HT-29 (cell line): ENCODE results near the gene GTPBP6. TPM values are rescaled to one million over a fixed set of nuclear protein-coding genes. Genes with fewer than 3 reads are reported as not detected.

Experiments used
- DNase-seq: peaks from one replicate; pipeline ENCODE4 v3.0.0-alpha.2; 2015; ENCODE audit warnings: low spot score
- total RNA-seq: library from RNA; depleted of rRNA; stranded (reverse); fragments of >200 nt; shearing (Covaris generic); gene quantifications from 2 replicates; pipeline ENCODE4 v1.2.3, GENCODE V29; 2014; rRNA removed

GTPBP6 gene
- total RNA-seq, result 111 and 120 TPM in 2 replicates

- DNase-seq, result peak; percentile 99
Measured at GRCh38 chrX:318739-319578, at the start of gene GTPBP6. GTPBP6 (minus strand) TSS chrX:318796; CDS start chrX:318787, 9 bp downstream.

- DNase-seq, result no peak
Measured at GRCh38 chrX:367866-368265, 49.3 kb upstream of the GTPBP6 start.

- no peak for DNase-seq
Measured at GRCh38 chrX:367349-367748, 48.8 kb upstream of the GTPBP6 start.

GRCh38 chrX:363621-364375 lies 45.2 kb upstream of the GTPBP6 start:
- no peak for DNase-seq

GRCh38 chrX:362937-363620 lies 44.5 kb upstream of the GTPBP6 start:
- DNase-seq, result no peak

- no peak for DNase-seq
Measured at GRCh38 chrX:362351-362750, 43.8 kb upstream of the GTPBP6 start.

GRCh38 chrX:361231-362145 lies 42.9 kb upstream of the GTPBP6 start:
- no peak for DNase-seq

- DNase-seq, result no peak
Measured at GRCh38 chrX:360496-361150, 42.0 kb upstream of the GTPBP6 start.

GRCh38 chrX:358651-359143 lies 40.1 kb upstream of the GTPBP6 start:
- no peak for DNase-seq

GRCh38 chrX:357693-358471 lies 39.3 kb upstream of the GTPBP6 start:
- DNase-seq, result no peak

GRCh38 chrX:357035-357692 lies 38.6 kb upstream of the GTPBP6 start:
- DNase-seq, result no peak

GRCh38 chrX:356385-357034 lies 37.9 kb upstream of the GTPBP6 start:
- no peak for DNase-seq

- DNase-seq, result no peak
Measured at GRCh38 chrX:355329-356050, 36.9 kb upstream of the GTPBP6 start.

- no peak for DNase-seq
Measured at GRCh38 chrX:353566-354535, 35.3 kb upstream of the GTPBP6 start.

- no peak for DNase-seq
Measured at GRCh38 chrX:352582-353314, 34.2 kb upstream of the GTPBP6 start.

GRCh38 chrX:352181-352580 lies 33.6 kb upstream of the GTPBP6 start:
- no peak for DNase-seq
